ENCODE measurements around the gene TREM2. TPM values are rescaled to one million over a fixed set of nuclear protein-coding genes. Genes with fewer than 3 reads are reported as not detected.

The TREM2 gene
- total RNA-seq, 1 donor from 2014 or later = 58.5 TPM

DNA sequence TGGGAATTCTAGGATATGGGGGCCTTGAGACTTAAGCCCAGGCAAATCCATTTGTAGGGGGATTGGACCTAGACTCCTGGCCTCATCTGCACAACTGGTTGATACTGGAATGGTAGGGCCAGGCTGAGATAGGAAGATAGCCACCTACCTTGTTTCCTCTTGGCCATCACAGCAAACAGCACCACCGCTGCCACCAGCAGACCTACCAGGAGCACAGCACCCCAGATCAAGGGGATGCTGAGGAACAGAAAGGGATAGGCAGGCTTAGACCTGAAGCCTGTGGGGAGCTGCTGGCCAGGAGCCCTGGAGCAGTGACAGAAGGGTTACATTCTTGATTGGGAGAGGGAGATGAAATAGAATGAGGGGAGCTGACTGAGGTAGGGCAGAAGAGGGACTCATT, 12.2 kb downstream of the TREM2 start:
- TF ChIP-seq, protein P1, sequence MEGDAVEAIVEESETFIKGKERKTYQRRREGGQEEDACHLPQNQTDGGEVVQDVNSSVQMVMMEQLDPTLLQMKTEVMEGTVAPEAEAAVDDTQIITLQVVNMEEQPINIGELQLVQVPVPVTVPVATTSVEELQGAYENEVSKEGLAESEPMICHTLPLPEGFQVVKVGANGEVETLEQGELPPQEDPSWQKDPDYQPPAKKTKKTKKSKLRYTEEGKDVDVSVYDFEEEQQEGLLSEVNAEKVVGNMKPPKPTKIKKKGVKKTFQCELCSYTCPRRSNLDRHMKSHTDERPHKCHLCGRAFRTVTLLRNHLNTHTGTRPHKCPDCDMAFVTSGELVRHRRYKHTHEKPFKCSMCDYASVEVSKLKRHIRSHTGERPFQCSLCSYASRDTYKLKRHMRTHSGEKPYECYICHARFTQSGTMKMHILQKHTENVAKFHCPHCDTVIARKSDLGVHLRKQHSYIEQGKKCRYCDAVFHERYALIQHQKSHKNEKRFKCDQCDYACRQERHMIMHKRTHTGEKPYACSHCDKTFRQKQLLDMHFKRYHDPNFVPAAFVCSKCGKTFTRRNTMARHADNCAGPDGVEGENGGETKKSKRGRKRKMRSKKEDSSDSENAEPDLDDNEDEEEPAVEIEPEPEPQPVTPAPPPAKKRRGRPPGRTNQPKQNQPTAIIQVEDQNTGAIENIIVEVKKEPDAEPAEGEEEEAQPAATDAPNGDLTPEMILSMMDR (IDR thresholded peaks at IDR 0.05) = no peak
- DNase-seq (no peak), ATAC-seq (no peak)
- H3K36me3 ChIP-seq = no peaks in the 10 kb centered on the region
- no peaks in the 10 kb centered on the region for H3K9me3 ChIP-seq
- intact Hi-C loops (cut with DNase I) = no loop called here
- peaks cover 4% of the 10 kb centered on the region for H3K27me3 ChIP-seq (ENCODE audit: low read depth)
- no peak overlapping the region for H3K4me3 ChIP-seq
- no peaks in the 10 kb centered on the region for H3K4me1 ChIP-seq
- no peak overlapping the region for H3K27ac ChIP-seq

DNA sequence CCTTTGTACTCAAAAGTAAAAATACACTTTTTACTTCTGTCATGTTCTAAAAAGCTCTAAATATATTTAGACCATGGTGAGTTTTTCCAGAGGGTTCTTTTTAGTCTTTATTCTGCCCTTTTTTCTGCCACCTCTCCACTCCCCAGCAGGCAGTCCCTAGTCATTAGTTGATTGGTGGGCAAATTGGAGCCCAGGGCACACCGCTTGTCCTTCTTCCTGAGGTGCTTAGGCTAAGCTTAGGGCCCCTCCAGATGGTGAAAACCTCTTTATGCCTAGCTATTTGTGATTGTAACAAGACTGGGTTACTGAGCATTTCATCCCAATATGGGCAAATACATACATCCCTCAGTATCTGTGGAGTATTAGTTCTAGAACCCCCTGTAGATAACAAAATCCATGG, 15.0 kb downstream of the TREM2 start:
- DNase-seq (no peak), ATAC-seq (no peak)
- H3K27me3 ChIP-seq (ENCODE audit: low read depth) = no peaks in the 10 kb centered on the region
- intact Hi-C loops (cut with DNase I) = no loop called here
- no peak overlapping the region for H3K4me3 ChIP-seq
- TF ChIP-seq, protein P1 (IDR thresholded peaks at IDR 0.05) = no peak
- H3K4me1 ChIP-seq = no peaks in the 10 kb centered on the region
- no peak overlapping the region for H3K27ac ChIP-seq
- no peaks in the 10 kb centered on the region for H3K36me3 ChIP-seq
- H3K9me3 ChIP-seq = no peaks in the 10 kb centered on the region

DNA sequence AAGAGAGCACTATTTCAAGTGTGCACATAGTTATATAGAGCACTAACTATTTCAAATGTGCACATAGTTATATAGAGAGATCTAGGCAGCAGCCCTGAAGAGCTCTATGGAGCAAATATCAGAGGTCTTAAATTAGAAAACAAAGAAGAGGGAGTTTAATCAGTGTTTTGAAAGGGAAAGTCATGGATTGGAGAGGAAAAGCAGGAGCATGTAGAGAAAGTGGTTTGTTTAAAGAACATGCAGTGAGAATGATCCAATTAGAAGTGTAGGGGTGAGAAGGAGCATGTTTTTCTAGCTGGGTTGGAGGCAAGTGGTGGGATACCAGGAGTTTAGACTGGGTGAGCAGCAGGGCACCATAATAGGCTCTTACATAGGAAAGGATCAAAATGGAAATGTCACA, 26.0 kb downstream of the TREM2 start:
- TF ChIP-seq, protein P1 (IDR thresholded peaks at IDR 0.05) = no peak
- intact Hi-C loops (cut with DNase I) = no loop called here

DNA sequence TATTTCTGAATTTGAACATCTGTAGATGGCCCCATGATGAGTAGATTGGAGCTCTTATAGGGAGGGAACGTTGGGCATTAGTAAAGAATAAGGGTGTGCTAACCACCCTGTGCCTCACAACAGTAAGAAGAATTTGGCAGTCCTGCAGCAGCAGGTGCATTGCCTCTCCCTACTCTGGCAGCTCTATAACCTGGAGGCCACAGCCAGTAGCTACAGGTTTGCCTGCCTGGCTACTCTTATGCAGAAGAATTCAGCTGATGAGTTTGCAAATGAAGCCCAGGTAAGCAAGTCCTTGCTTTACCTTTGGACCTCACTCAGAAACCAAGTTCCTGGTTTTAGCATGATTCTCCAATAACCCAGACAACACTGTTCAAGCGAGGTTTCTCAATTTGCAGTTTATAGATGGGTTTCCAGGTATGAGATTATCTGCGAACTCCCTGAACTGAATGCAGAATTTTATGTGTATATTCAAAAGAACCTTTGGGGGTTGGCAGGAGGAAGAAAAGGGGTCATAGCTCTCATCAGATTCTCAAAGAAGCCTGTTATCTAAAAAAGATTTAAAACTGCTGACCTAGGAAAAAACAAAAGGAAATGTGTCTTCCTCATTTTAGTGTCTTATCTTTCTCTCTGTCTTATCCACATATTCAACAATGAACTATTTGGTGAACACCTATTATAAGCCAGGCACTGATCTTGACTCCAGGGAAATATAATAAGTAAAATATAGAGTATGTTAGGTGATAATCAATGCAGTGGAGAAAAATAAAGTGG, 27.7 kb downstream of the TREM2 start:
- DNase-seq = no peak
- Histone ChIP-seq H3K36me3 (peaks cover 9% of the 10 kb centered on the region), H3K27ac (no peak overlapping the region), H3K9me3 (no peaks in the 10 kb centered on the region), H3K4me3 (no peak overlapping the region), H3K27me3 (ENCODE audit: low read depth) (no peaks in the 10 kb centered on the region), H3K4me1 (no peaks in the 10 kb centered on the region)
- intact Hi-C loops (cut with DNase I) = no loop called here
- no peak for ATAC-seq
- TF ChIP-seq, protein P1 (IDR thresholded peaks at IDR 0.05) = no peak

More for the DNA sequence above, 26.0 kb downstream of the TREM2 start:
- no peak for ATAC-seq
- Histone ChIP-seq H3K27ac (no peak overlapping the region), H3K27me3 (ENCODE audit: low read depth) (no peaks in the 10 kb centered on the region), H3K36me3 (peaks cover 9% of the 10 kb centered on the region), H3K9me3 (no peaks in the 10 kb centered on the region), H3K4me3 (no peak overlapping the region), H3K4me1 (no peaks in the 10 kb centered on the region)
- no peak for DNase-seq

DNA sequence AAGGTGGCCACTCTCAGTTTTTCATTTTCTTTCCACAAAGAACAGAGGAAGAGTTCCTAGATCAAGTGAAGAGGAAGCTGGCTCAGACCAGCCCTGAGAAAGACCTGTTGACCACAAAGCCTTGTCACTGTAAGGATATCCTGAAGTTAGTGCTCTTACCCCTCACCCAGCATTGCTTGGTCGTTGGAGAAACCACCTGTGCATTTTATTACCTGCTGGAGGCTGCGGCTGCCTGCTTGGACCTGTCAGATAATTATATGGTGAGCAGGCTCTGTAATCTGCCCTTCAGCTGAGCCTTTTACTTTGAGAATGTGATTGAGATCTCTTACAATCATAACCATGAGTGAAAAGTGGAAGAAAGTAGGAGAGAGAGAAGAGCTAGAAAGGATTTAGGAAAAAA, 30.7 kb downstream of the TREM2 start:
- H3K4me1 ChIP-seq = no peaks in the 10 kb centered on the region
- H3K27ac ChIP-seq = no peak overlapping the region
- no peak for ATAC-seq
- intact Hi-C loops (cut with DNase I) = no loop called here
- H3K27me3 ChIP-seq (ENCODE audit: low read depth) = no peaks in the 10 kb centered on the region
- no peaks in the 10 kb centered on the region for H3K9me3 ChIP-seq
- H3K4me3 ChIP-seq = no peak overlapping the region
- TF ChIP-seq, protein P1 (IDR thresholded peaks at IDR 0.05) = no peak
- DNase-seq = no peak
- peaks cover 9% of the 10 kb centered on the region for H3K36me3 ChIP-seq

Measured in lower lobe of right lung (tissue), 2 donors.